GM12891 (cell line): ENCODE results near the gene COL6A1.

ENCODE experiments used
- POLR2A ChIP-seq: IDR thresholded peaks from 2 replicates; pipeline ENCODE4 v1.6.1; 2011; ENCODE audit warnings: low read depth, low read length, control low read depth
- SPI1 ChIP-seq: IDR thresholded peaks from 2 replicates; pipeline ENCODE4 v1.6.1; 2011; ENCODE audit warnings: low read depth, low read length, control low read depth
- TAF1 ChIP-seq: IDR thresholded peaks from 2 replicates; pipeline ENCODE4 v1.6.1; 2011; ENCODE audit warnings: low read depth, low read length, control low read depth

DNA sequence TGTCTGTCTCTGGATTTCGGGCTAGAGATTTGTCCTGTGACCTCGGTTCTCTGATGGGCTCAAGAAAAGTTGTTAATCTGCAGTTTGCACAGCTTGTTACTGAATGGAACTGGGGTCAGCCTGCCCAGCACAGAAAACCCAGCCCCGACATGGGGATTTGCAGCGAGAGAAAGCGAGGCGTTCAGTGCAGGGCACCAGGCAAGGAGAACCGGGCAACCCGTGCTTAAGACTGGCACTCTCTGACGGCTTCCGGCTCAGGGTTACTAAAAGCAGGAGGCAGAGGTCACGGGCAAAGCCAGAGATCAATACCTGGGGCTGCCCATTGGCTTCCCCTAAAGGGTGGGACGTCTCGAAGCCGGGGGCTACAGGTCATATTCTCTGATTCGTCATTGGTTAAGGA, 29.9 kb upstream of the COL6A1 start:
- no peak for TF ChIP-seq SPI1
- TF ChIP-seq POLR2A, result no peak
- no peak for TF ChIP-seq TAF1
